Fibroblast of the aortic adventitia (primary cell): ENCODE measurements around the gene ARID1B. TPM values are rescaled to one million over a fixed set of nuclear protein-coding genes. Genes with fewer than 3 reads are reported as not detected.

Experiments used
- DNase-seq: peaks from one replicate; pipeline ENCODE4 v3.0.0-alpha.2; 2010; ENCODE audit warnings: low read depth
- H3K4me3 ChIP-seq: 2 replicates; pipeline ENCODE4 v1.5.1; 2011; ENCODE audit warnings: low read depth, mild to moderate bottlenecking, control low read depth, low read length, moderate library complexity
- CTCF ChIP-seq: IDR thresholded peaks from 2 replicates; pipeline ENCODE4 v1.5.1; 2011; ENCODE audit warnings: mild to moderate bottlenecking, low read length, control low read depth, inconsistent platforms; ENCODE audit not compliant: insufficient read depth
- total RNA-seq: library from RNA; depleted of rRNA; stranded (reverse); fragments of >200 nt; gene quantifications from 2 replicates; pipeline ENCODE4 v1.2.3, GENCODE V29; 2012; ENCODE audit warnings: low replicate concordance

ARID1B gene
- total RNA-seq, 1 donor: 55.9 TPM

GRCh38 chr6:157185986-157186385 lies 408.8 kb downstream of the ARID1B start:
- TF ChIP-seq CTCF: no peak
- no peak overlapping the region for H3K4me3 ChIP-seq
- DNase-seq: no peak

- no peak for DNase-seq
- no peak overlapping the region for H3K4me3 ChIP-seq
- no peak for TF ChIP-seq CTCF
Measured at GRCh38 chr6:157186785-157187181, 409.6 kb downstream of the ARID1B start.

- peak; percentile 25 for DNase-seq
- no peak for TF ChIP-seq CTCF
- H3K4me3 ChIP-seq: no peak overlapping the region
Measured at GRCh38 chr6:157187182-157188083, 410.3 kb downstream of the ARID1B start.

GRCh38 chr6:157188213-157188612 lies 411.0 kb downstream of the ARID1B start:
- no peak for TF ChIP-seq CTCF
- peak; percentile 56 for DNase-seq
- H3K4me3 ChIP-seq: no peak overlapping the region

- H3K4me3 ChIP-seq: no peak overlapping the region
- no peak for DNase-seq
- TF ChIP-seq CTCF: no peak
Measured at GRCh38 chr6:157193443-157193996, 416.3 kb downstream of the ARID1B start.

GRCh38 chr6:157194110-157194509 lies 416.9 kb downstream of the ARID1B start:
- no peak for TF ChIP-seq CTCF
- DNase-seq: no peak
- H3K4me3 ChIP-seq: no peak overlapping the region

GRCh38 chr6:157194643-157195042 lies 417.5 kb downstream of the ARID1B start:
- no peak for TF ChIP-seq CTCF

More at GRCh38 chr6:157194643-157195042, 417.5 kb downstream of the ARID1B start:
- H3K4me3 ChIP-seq: no peak overlapping the region
- DNase-seq: peak; percentile 24
